Measurements from ENCODE around the gene TCF23. TPM values are rescaled to one million over a fixed set of nuclear protein-coding genes. Genes with fewer than 3 reads are reported as not detected.

The TCF23 gene
- total RNA-seq, 4 donors from 2014 or later: 0.13 TPM; not detected in 3

DNA sequence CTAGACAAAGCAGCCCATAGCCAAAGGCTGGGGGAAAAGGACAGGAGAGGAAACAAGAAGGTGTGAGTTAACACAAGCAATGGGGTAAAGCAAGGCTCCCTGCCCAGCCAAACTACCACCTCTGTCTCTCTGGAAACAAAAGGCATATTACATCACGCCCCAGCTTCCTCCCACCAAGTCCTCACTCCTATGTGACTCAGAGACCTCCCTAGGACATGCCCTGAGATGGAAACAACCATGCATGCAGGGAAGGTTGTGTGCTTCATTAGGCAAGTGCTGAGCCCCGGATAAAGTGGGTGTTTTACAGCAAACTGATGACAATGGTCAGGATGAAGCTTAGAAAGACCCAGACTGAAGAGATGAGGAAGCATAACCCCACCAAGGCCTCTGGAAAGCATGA, 54.0 kb downstream of the TCF23 start:
- Histone ChIP-seq H3K4me3 (replicated peaks in 1 of 3) (no peak overlapping the region), H3K4me1 (no peaks in the 10 kb centered on the region), H3K27ac (no peak overlapping the region), H3K9me3 (no peaks in the 10 kb centered on the region), H3K36me3 (peaks cover 0 to 22% of the 10 kb centered on the region in 2 donors), H3K27me3 (no peaks in the 10 kb centered on the region)
- TF ChIP-seq POLR2A (IDR thresholded peaks at IDR 0.05): no peak
- TF ChIP-seq, protein P1, sequence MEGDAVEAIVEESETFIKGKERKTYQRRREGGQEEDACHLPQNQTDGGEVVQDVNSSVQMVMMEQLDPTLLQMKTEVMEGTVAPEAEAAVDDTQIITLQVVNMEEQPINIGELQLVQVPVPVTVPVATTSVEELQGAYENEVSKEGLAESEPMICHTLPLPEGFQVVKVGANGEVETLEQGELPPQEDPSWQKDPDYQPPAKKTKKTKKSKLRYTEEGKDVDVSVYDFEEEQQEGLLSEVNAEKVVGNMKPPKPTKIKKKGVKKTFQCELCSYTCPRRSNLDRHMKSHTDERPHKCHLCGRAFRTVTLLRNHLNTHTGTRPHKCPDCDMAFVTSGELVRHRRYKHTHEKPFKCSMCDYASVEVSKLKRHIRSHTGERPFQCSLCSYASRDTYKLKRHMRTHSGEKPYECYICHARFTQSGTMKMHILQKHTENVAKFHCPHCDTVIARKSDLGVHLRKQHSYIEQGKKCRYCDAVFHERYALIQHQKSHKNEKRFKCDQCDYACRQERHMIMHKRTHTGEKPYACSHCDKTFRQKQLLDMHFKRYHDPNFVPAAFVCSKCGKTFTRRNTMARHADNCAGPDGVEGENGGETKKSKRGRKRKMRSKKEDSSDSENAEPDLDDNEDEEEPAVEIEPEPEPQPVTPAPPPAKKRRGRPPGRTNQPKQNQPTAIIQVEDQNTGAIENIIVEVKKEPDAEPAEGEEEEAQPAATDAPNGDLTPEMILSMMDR (IDR thresholded peaks at IDR 0.05): no peak
- intact Hi-C loops (cut with DNase I): loop anchor here (10.0 kb wide), 1 partner anchor 238 kb away; no protein-coding TSS in a partner anchor
- DNase-seq: no peak
- 82 to 94% methylated on average over 2 of the region's 2 CpGs for WGBS, 2 donors

DNA sequence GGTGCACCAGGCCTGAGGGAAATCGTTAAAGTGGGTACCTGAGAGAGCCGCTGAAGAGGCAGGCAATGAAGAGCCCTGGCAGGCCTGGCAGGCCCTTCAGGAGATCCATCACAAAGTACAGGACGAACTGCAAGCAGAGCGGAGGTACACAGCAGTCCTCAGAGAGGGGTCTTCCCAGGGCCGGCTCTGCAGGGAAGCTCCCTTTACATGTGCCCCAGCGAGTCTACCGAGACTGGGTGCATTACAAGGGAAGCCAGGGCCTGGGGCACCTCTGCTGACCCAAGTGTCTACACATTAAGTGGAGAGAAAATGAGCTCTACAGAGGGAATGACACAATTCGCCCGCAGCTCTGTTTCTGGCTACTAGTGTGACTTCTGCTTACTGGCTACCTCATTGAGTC, 54.9 kb downstream of the TCF23 start:
- Histone ChIP-seq H3K36me3 (peaks cover 0 to 22% of the 10 kb centered on the region in 2 donors), H3K4me3 (replicated peaks in 1 of 3) (no peak overlapping the region), H3K4me1 (no peaks in the 10 kb centered on the region), H3K27ac (no peak overlapping the region), H3K27me3 (no peaks in the 10 kb centered on the region), H3K9me3 (no peaks in the 10 kb centered on the region)
- WGBS, 2 donors: 90 to 93% methylated on average over 9 of the region's 9 CpGs
- TF ChIP-seq, protein P1 (IDR thresholded peaks at IDR 0.05): no peak
- TF ChIP-seq POLR2A (IDR thresholded peaks at IDR 0.05): no peak
- DNase-seq: no peak
- intact Hi-C loops (cut with DNase I): loop anchor here (10.0 kb wide), 1 partner anchor 239 kb away; no protein-coding TSS in a partner anchor

- no peak for DNase-seq
- Histone ChIP-seq H3K9me3 (no peaks in the 10 kb centered on the region), H3K27me3 (no peaks in the 10 kb centered on the region), H3K36me3 (peaks cover 0 to 22% of the 10 kb centered on the region in 2 donors), H3K27ac (no peak overlapping the region), H3K4me3 (replicated peaks in 1 of 3) (no peak overlapping the region), H3K4me1 (no peaks in the 10 kb centered on the region)
- TF ChIP-seq, protein P1 (IDR thresholded peaks at IDR 0.05): no peak
- TF ChIP-seq POLR2A (IDR thresholded peaks at IDR 0.05): no peak
- WGBS, 2 donors: 93 to 100% methylated on average over 6 to 8 of the region's 8 CpGs
- intact Hi-C loops (cut with DNase I): loop anchor here (10.0 kb wide), 1 partner anchor 240 kb away; no protein-coding TSS in a partner anchor
Measured at GRCh38 chr2:27204566-27204965, 55.8 kb downstream of the TCF23 start.

GRCh38 chr2:27205206-27205605, 56.4 kb downstream of the TCF23 start:
- H3K4me3 ChIP-seq (replicated peaks in 1 of 3): no peak overlapping the region
- no peak overlapping the region for H3K27ac ChIP-seq
- no peaks in the 10 kb centered on the region for H3K27me3 ChIP-seq
- WGBS, 2 donors: 89 to 94% methylated on average over 8 of the region's 8 CpGs
- H3K4me1 ChIP-seq: no peaks in the 10 kb centered on the region
- TF ChIP-seq, protein P1 (IDR thresholded peaks at IDR 0.05): no peak
- no peak for TF ChIP-seq POLR2A (IDR thresholded peaks at IDR 0.05)
- H3K36me3 ChIP-seq: peaks cover 0 to 19% of the 10 kb centered on the region in 2 donors
- H3K9me3 ChIP-seq: no peaks in the 10 kb centered on the region
- no peak for DNase-seq
- intact Hi-C loops (cut with DNase I): loop anchor here (5.0 to 10.0 kb wide), 2 partner anchors 68 to 240 kb away; partner anchors contain the start of gene PRR30

DNA sequence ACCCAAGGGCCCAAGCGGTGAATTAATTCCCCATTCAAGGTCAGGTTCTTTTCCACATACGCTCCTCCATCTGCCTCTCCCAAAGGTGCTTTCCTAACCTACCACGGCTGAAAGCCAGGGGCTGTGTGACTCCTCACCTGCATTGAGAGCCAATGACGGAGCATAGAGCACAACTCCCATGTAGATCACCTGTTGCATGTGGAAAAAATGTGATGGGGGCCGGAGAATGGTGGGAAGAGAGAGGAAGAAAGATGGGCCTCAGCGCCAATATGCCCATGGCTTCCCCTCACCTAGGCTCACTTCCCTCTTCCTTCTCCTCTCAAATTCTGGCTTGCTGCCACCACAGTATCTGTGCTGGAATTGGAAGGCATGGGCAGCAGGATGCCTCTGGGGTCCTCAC, 57.5 kb downstream of the TCF23 start:
- Histone ChIP-seq H3K27ac (no peak overlapping the region), H3K36me3 (peaks cover 0 to 19% of the 10 kb centered on the region in 2 donors), H3K9me3 (no peaks in the 10 kb centered on the region), H3K4me3 (replicated peaks in 1 of 3) (no peak overlapping the region), H3K4me1 (peaks cover 4 to 5% of the 10 kb centered on the region in 2 donors), H3K27me3 (no peaks in the 10 kb centered on the region)
- TF ChIP-seq, protein P1 (IDR thresholded peaks at IDR 0.05): no peak
- no peak for TF ChIP-seq POLR2A (IDR thresholded peaks at IDR 0.05)
- intact Hi-C loops (cut with DNase I): loop anchor here (5.0 to 10.0 kb wide), 2 partner anchors 69 to 242 kb away; partner anchors contain the start of gene PRR30
- WGBS, 2 donors: 96 to 98% methylated on average over 6 of the region's 6 CpGs
- no peak for DNase-seq

Other genes starting within 250 kb of the TCF23 start
- gene MAPRE3, start 178.4 kb upstream of the TCF23 start, total RNA-seq: 10 to 100 TPM; 12.9 to 21.2 (median 17.0) TPM
- gene TMEM214, start 116.0 kb upstream of the TCF23 start, total RNA-seq: 10 to 100 TPM; 43.3 to 93.8 (median 78.9) TPM
- 10 to 100 TPM; 29.1 to 40.0 (median 31.6) TPM for gene AGBL5, start 97.3 kb upstream of the TCF23 start, total RNA-seq
- gene OST4, start 77.3 kb upstream of the TCF23 start, total RNA-seq: 100 to 1,000 TPM; 235 to 467 (median 261) TPM
- 10 to 100 TPM; 18.6 to 45.4 (median 29.3) TPM for gene EMILIN1, start 70.4 kb upstream of the TCF23 start, total RNA-seq
- gene KHK, start 62.2 kb upstream of the TCF23 start, total RNA-seq: 1 to 10 TPM in 3 of 4 donors, under 1 TPM in 1; 0.44 to 2.3 (median 1.7) TPM
- gene CGREF1, start 29.9 kb upstream of the TCF23 start, total RNA-seq: 1 to 10 TPM in 2 of 4 donors, not detected in 2; 3.7 to 8.5 TPM
- 1 to 10 TPM in 1 of 4 donors, under 1 TPM in 3; 0.44 to 1.1 (median 0.76) TPM for gene ABHD1, start 25.2 kb upstream of the TCF23 start, total RNA-seq
- 10 to 100 TPM; 52.4 to 84.0 (median 55.2) TPM for gene PREB, start 14.4 kb upstream of the TCF23 start, total RNA-seq
- under 1 TPM in 2 of 4 donors, not detected in 2; 0.27 to 0.67 TPM for gene PRR30, start 9.6 kb upstream of the TCF23 start, total RNA-seq
- 100 to 1,000 TPM; 149 to 345 (median 254) TPM for gene ATRAID, start 63.0 kb downstream of the TCF23 start, total RNA-seq
- gene SLC5A6, start 63.3 kb downstream of the TCF23 start, total RNA-seq: 10 to 100 TPM; 10.9 to 34.0 (median 22.0) TPM
- gene CAD, start 68.4 kb downstream of the TCF23 start, total RNA-seq: 10 to 100 TPM; 16.5 to 31.9 (median 28.2) TPM
- under 1 TPM; 0.33 to 0.98 (median 0.80) TPM for gene SLC30A3, start 114.0 kb downstream of the TCF23 start, total RNA-seq
- 1 to 10 TPM in 2 of 4 donors, under 1 TPM in 1, not detected in 1; 0.33 to 2.1 (median 1.1) TPM for gene DNAJC5G, start 126.4 kb downstream of the TCF23 start, total RNA-seq
- 1 to 10 TPM in 1 of 4 donors, under 1 TPM in 2, not detected in 1; 0.22 to 1.6 (median 0.54) TPM for gene TRIM54, start 133.4 kb downstream of the TCF23 start, total RNA-seq
- gene UCN, start 159.4 kb downstream of the TCF23 start, total RNA-seq: 1 to 10 TPM; 1.1 to 2.5 (median 2.0) TPM
- gene MPV17, start 174.1 kb downstream of the TCF23 start, total RNA-seq: 100 to 1,000 TPM in 3 of 4 donors, 10 to 100 TPM in 1; 92.9 to 151 (median 116) TPM
- 10 to 100 TPM; 44.7 to 86.6 (median 51.8) TPM for gene GTF3C2, start 207.8 kb downstream of the TCF23 start, total RNA-seq
- gene EIF2B4, start 221.3 kb downstream of the TCF23 start, total RNA-seq: 10 to 100 TPM; 34.7 to 44.0 (median 38.6) TPM
- 100 to 1,000 TPM; 109 to 148 (median 130) TPM for gene SNX17, start 221.6 kb downstream of the TCF23 start, total RNA-seq
- 10 to 100 TPM in 1 of 4 donors, 1 to 10 TPM in 3; 9.1 to 14.8 (median 9.2) TPM for gene ZNF513, start 231.7 kb downstream of the TCF23 start, total RNA-seq

Measured in thyroid gland (tissue), 4 donors.